Dedifferentiated amniotic fluid mesenchymal stem cell (primary cell): Measurements from ENCODE around the gene MLXIP.
"Not testable (repeated sequence)": the region's sequence is repeated elsewhere in the genome, so short reads cannot be mapped to it uniquely, and the experiment has no call there.

Experiments
- DNase-seq: peaks from one replicate; pipeline ENCODE4 v3.0.0-alpha.2; 2016; ENCODE audit errors: extremely low spot score

Gene MLXIP

GRCh38 chr12:122052285-122052684 is 26.3 kb upstream of the MLXIP start:
- DNase-seq: no peak

- no peak for DNase-seq
Observed at GRCh38 chr12:122054842-122055520, 23.6 kb upstream of the MLXIP start.

- not testable (repeated sequence) for DNase-seq
Observed at GRCh38 chr12:122056406-122056805, 22.1 kb upstream of the MLXIP start.

GRCh38 chr12:122057007-122057735 is 21.4 kb upstream of the MLXIP start:
- DNase-seq: no peak

GRCh38 chr12:122057769-122058168 is 20.8 kb upstream of the MLXIP start:
- no peak for DNase-seq

GRCh38 chr12:122058549-122059149 is 19.9 kb upstream of the MLXIP start:
- DNase-seq: no peak

GRCh38 chr12:122059203-122059960 is 19.2 kb upstream of the MLXIP start:
- no peak for DNase-seq

- no peak for DNase-seq
Observed at GRCh38 chr12:122060081-122060501, 18.5 kb upstream of the MLXIP start.

GRCh38 chr12:122061253-122061652 is 17.3 kb upstream of the MLXIP start:
- DNase-seq: no peak

- DNase-seq: peak; percentile 16
Observed at GRCh38 chr12:122062832-122063693, 15.5 kb upstream of the MLXIP start.

GRCh38 chr12:122063694-122064024 is 14.9 kb upstream of the MLXIP start:
- no peak for DNase-seq

- peak; percentile 26 for DNase-seq
Observed at GRCh38 chr12:122064025-122064777, 14.4 kb upstream of the MLXIP start.

GRCh38 chr12:122064780-122065588 is 13.6 kb upstream of the MLXIP start:
- peak; percentile 56 for DNase-seq

- no peak for DNase-seq
Observed at GRCh38 chr12:122067548-122067947, 11.0 kb upstream of the MLXIP start.

- peak; percentile 31 for DNase-seq
Observed at GRCh38 chr12:122067966-122068365, 10.6 kb upstream of the MLXIP start.

- peak; percentile 88 for DNase-seq
Observed at GRCh38 chr12:122072031-122072970, 6.3 kb upstream of the MLXIP start.

GRCh38 chr12:122073815-122074214 is 4.7 kb upstream of the MLXIP start:
- DNase-seq: no peak

- no peak for DNase-seq
Observed at GRCh38 chr12:122076743-122077495, 1.6 kb upstream of the MLXIP start.
